ENCODE results near the gene PROZ.

- TF ChIP-seq CTCF (IDR thresholded peaks at IDR 0.05) (no peak), EP300 (IDR thresholded peaks at IDR 0.05) (no peak), POLR2A (IDR thresholded peaks at IDR 0.05) (no peak)
Observed at GRCh38 chr13:113187883-113188665, 29.6 kb downstream of the PROZ start.
